ENCODE results near the gene NOVA2. TPM values are rescaled to one million over a fixed set of nuclear protein-coding genes. Genes with fewer than 3 reads are reported as not detected.

The NOVA2 gene
- total RNA-seq, 4 donors from 2014 or later = 0.41 to 2.2 (median 1.00) TPM; not detected in 1

DNA sequence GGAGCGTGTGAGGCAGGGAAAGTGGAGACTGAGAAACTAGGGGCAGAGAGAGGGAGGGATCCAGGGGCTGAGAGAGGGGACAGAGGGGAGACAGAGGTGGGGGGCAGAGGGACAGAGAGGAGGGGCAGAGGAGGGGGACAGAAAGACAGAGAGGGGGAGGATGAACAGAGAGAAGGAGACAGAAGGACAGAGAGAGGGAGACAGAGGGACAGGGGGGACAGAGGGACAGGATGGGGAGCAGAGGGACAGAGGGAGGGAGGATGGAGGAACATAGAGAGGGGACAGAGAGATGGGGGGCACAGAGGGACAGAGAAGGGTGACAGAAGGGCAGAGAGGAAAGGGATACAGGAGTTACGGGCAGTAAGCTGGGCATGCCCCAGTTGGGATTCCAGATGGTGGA lies 44.4 kb downstream of the NOVA2 start:
- Histone ChIP-seq H3K9me3 (no peaks in the 10 kb centered on the region), H3K27ac (no peak overlapping the region), H3K36me3 (no peaks in the 10 kb centered on the region), H3K27me3 (peaks cover 18% of the 10 kb centered on the region), H3K4me3 (no peak overlapping the region), H3K4me1 (peaks cover 0 to 5% (median 4%) of the 10 kb centered on the region in 4 donors)
- in situ Hi-C loops (cut with MboI; ENCODE audit: low pct_ligation_motif_present in 1 of 4, low pct_unique_long_range_greater_than_20kb in 1 of 4, low sequenced_read_pairs in 3 of 4) (no loop called here), intact Hi-C loops (cut with DNase I; ENCODE audit: low total_unique reads) (no loop called here)
- WGBS, 2 donors (ENCODE audit: low coverage in 1 of 2) = 69 to 80% methylated on average over 2 of the region's 2 CpGs
- TF ChIP-seq, protein P1, sequence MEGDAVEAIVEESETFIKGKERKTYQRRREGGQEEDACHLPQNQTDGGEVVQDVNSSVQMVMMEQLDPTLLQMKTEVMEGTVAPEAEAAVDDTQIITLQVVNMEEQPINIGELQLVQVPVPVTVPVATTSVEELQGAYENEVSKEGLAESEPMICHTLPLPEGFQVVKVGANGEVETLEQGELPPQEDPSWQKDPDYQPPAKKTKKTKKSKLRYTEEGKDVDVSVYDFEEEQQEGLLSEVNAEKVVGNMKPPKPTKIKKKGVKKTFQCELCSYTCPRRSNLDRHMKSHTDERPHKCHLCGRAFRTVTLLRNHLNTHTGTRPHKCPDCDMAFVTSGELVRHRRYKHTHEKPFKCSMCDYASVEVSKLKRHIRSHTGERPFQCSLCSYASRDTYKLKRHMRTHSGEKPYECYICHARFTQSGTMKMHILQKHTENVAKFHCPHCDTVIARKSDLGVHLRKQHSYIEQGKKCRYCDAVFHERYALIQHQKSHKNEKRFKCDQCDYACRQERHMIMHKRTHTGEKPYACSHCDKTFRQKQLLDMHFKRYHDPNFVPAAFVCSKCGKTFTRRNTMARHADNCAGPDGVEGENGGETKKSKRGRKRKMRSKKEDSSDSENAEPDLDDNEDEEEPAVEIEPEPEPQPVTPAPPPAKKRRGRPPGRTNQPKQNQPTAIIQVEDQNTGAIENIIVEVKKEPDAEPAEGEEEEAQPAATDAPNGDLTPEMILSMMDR (IDR thresholded peaks at IDR 0.05) = no peak
- TF ChIP-seq POLR2AphosphoS5 (IDR thresholded peaks at IDR 0.05) (no peak), EP300 (IDR thresholded peaks at IDR 0.05; ENCODE audit: low read depth) (no peak), POLR2A (IDR thresholded peaks at IDR 0.05) (no peak)
- no peak for DNase-seq

GRCh38 chr19:45927565-45928261 lies 46.0 kb downstream of the NOVA2 start:
- Histone ChIP-seq H3K27ac (no peak overlapping the region), H3K27me3 (peaks cover 11% of the 10 kb centered on the region), H3K9me3 (no peaks in the 10 kb centered on the region), H3K36me3 (no peaks in the 10 kb centered on the region), H3K4me3 (no peak overlapping the region), H3K4me1 (peaks cover 0 to 5% (median 4%) of the 10 kb centered on the region in 4 donors)
- intact Hi-C loops (cut with DNase I; ENCODE audit: low total_unique reads) (no loop called here), in situ Hi-C loops (cut with MboI; ENCODE audit: low pct_ligation_motif_present in 1 of 4, low pct_unique_long_range_greater_than_20kb in 1 of 4, low sequenced_read_pairs in 3 of 4) (no loop called here)
- WGBS, 2 donors (ENCODE audit: low coverage in 1 of 2) = 11 to 16% methylated on average over 10 to 33 of the region's 33 CpGs
- no peak for TF ChIP-seq POLR2A (IDR thresholded peaks at IDR 0.05)
- TF ChIP-seq EP300 (IDR thresholded peaks at IDR 0.05; ENCODE audit: low read depth) = no peak
- TF ChIP-seq, protein P1 (IDR thresholded peaks at IDR 0.05) = peak in 1 of 5 experiments; percentile 12
- peak in 1 of 3 donors; percentile 37 for TF ChIP-seq POLR2AphosphoS5 (IDR thresholded peaks at IDR 0.05)
- DNase-seq = peak; percentile 93

GRCh38 chr19:45924891-45925447 lies 48.7 kb downstream of the NOVA2 start:
- Histone ChIP-seq H3K27ac (no peak overlapping the region), H3K4me1 (peaks cover 0 to 5% (median 4%) of the 10 kb centered on the region in 4 donors), H3K27me3 (peaks cover 6% of the 10 kb centered on the region), H3K4me3 (no peak overlapping the region), H3K36me3 (no peaks in the 10 kb centered on the region), H3K9me3 (no peaks in the 10 kb centered on the region)
- in situ Hi-C loops (cut with MboI; ENCODE audit: low pct_ligation_motif_present in 1 of 4, low pct_unique_long_range_greater_than_20kb in 1 of 4, low sequenced_read_pairs in 3 of 4) = no loop called here
- TF ChIP-seq, protein P1 (IDR thresholded peaks at IDR 0.05) = no peak
- TF ChIP-seq EP300 (IDR thresholded peaks at IDR 0.05; ENCODE audit: low read depth) = no peak
- TF ChIP-seq POLR2AphosphoS5 (IDR thresholded peaks at IDR 0.05) = no peak
- no peak for TF ChIP-seq POLR2A (IDR thresholded peaks at IDR 0.05)
- intact Hi-C loops (cut with DNase I; ENCODE audit: low total_unique reads) = no loop called here
- WGBS, 2 donors (ENCODE audit: low coverage in 1 of 2) = 60 to 68% methylated on average over 6 of the region's 6 CpGs
- no peak for DNase-seq

DNA sequence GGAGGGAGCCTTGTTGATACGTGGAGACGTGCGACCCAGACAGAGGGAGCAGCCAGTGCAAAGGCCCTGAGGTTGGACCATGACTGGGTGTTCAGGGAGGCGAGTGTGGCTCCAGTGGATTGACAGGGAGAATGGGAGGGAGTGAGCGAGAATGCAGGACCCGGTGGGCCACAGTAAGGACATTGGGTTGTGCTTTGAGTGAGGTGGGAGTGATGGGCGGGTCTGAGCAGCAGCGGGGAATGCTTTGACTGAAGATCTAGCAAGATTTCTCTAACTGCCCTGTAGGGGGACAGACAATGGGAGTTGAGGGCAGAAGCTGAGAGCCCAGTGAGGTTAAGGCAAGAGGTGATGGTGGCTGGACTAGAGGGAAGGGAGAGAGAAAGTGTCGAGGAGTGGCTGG lies 51.4 kb downstream of the NOVA2 start:
- intact Hi-C loops (cut with DNase I; ENCODE audit: low total_unique reads) = loop anchor here (1.0 kb wide), 1 partner anchor 42 kb away; no protein-coding TSS in a partner anchor
- H3K36me3 ChIP-seq = no peaks in the 10 kb centered on the region
- H3K4me1 ChIP-seq = no peaks in the 10 kb centered on the region
- TF ChIP-seq POLR2AphosphoS5 (IDR thresholded peaks at IDR 0.05) (no peak), POLR2A (IDR thresholded peaks at IDR 0.05) (no peak), EP300 (IDR thresholded peaks at IDR 0.05; ENCODE audit: low read depth) (no peak)
- TF ChIP-seq, protein P1 (IDR thresholded peaks at IDR 0.05) = no peak
- no peaks in the 10 kb centered on the region for H3K9me3 ChIP-seq
- in situ Hi-C loops (cut with MboI; ENCODE audit: low pct_ligation_motif_present in 1 of 4, low pct_unique_long_range_greater_than_20kb in 1 of 4, low sequenced_read_pairs in 3 of 4) = no loop called here
- peaks cover 26% of the 10 kb centered on the region for H3K27me3 ChIP-seq
- H3K4me3 ChIP-seq = no peak overlapping the region
- no peak for DNase-seq
- H3K27ac ChIP-seq = no peak overlapping the region
- 60 to 78% methylated on average over 4 to 9 of the region's 9 CpGs for WGBS, 2 donors (ENCODE audit: low coverage in 1 of 2)

All from transverse colon (tissue), 4 donors.